GM12865 (cell line): Measurements from ENCODE around the gene FANCM.
"Not testable (repeated sequence)": the region's sequence is repeated elsewhere in the genome, so short reads cannot be mapped to it uniquely, and the experiment has no call there.

Source experiments
- DNase-seq: peaks from one replicate; pipeline ENCODE4 v3.0.0; 2010; ENCODE audit warnings: low read depth
- H3K4me3 ChIP-seq: 2 replicates; pipeline ENCODE4 v1.5.1; 2011; ENCODE audit warnings: mild to moderate bottlenecking, low read depth, low read length, control low read depth
- CTCF ChIP-seq: IDR thresholded peaks from 2 replicates; pipeline ENCODE4 v1.5.1; 2011; ENCODE audit warnings: low read length, control low read depth, low read depth, inconsistent platforms; ENCODE audit not compliant: insufficient read depth; ENCODE audit errors: missing control alignments

The FANCM gene

GRCh38 chr14:45140661-45141187 lies 5.0 kb downstream of the FANCM start:
- no peak overlapping the region for H3K4me3 ChIP-seq
- TF ChIP-seq CTCF, result no peak
- no peak for DNase-seq

GRCh38 chr14:45142083-45142482 lies 6.4 kb downstream of the FANCM start:
- not testable (repeated sequence) for H3K4me3 ChIP-seq, DNase-seq

GRCh38 chr14:45144658-45145057 lies 8.9 kb downstream of the FANCM start:
- no peak for TF ChIP-seq CTCF
- no peak overlapping the region for H3K4me3 ChIP-seq
- peak; percentile 31 for DNase-seq

- no peak for TF ChIP-seq CTCF
- peak; percentile 49 for DNase-seq
- H3K4me3 ChIP-seq, result no peak overlapping the region
Measured at GRCh38 chr14:45145214-45145613, 9.5 kb downstream of the FANCM start.

GRCh38 chr14:45149602-45150001 lies 13.9 kb downstream of the FANCM start:
- H3K4me3 ChIP-seq, result no peak overlapping the region
- TF ChIP-seq CTCF, result no peak
- DNase-seq, result no peak

GRCh38 chr14:45150386-45150890 lies 14.7 kb downstream of the FANCM start:
- H3K4me3 ChIP-seq, result no peak overlapping the region
- DNase-seq, result no peak
- TF ChIP-seq CTCF, result no peak

- no peak for TF ChIP-seq CTCF
- peak; percentile 9 for DNase-seq
- H3K4me3 ChIP-seq, result no peak overlapping the region
Measured at GRCh38 chr14:45156067-45156466, 20.3 kb downstream of the FANCM start.

- no peak for TF ChIP-seq CTCF
- no peak overlapping the region for H3K4me3 ChIP-seq
- DNase-seq, result no peak
Measured at GRCh38 chr14:45169906-45170305, 34.2 kb downstream of the FANCM start.
